ENCODE results near the gene SKOR1. TPM values are rescaled to one million over a fixed set of nuclear protein-coding genes. Genes with fewer than 3 reads are reported as not detected.

Gene SKOR1
- total and polyA plus RNA-seq, 2 of the 4 experiments (the other 2 are of a cell fraction), result 0.03 TPM; not detected in 1

DNA sequence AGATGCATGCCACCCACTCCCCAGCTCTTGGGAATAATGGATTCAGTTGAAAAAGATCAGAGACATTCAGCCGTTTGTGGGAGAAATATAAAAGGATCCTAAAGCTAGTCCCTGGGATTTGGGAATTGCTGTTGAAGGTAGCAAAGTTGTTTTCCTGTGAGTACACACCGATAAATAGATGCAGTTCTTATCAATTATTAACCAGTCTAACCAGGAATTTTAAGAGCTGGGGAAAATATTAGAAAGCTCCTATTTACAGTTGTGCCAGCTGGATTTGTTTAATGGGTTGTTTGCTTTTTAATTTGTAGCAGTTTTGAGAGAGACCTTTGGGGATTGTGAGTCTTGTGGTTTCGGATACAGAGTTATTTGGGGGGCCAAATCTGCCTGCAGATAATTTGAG is 44.2 kb upstream of the SKOR1 start:
- Histone ChIP-seq H3K14ac (replicated peaks; ENCODE audit: low read depth, low read length) (no peak overlapping the region), H3K9me3 (ENCODE audit: control insufficient read depth, insufficient read depth, low read length) (no peaks in the 10 kb centered on the region), H4K20me1 (ENCODE audit: insufficient read depth, low read length) (peaks cover 3% of the 10 kb centered on the region; the same call in 1 of the 2 replicates), H2AK9ac (replicated peaks; ENCODE audit: low read depth, low read length, poor library complexity) (no peak overlapping the region), H3K56ac (ENCODE audit: extremely low read depth, insufficient read depth, low read length) (no peak overlapping the region), H2BK120ac (ENCODE audit: low read depth, low read length) (no peak overlapping the region), H3K9me1 (ENCODE audit: insufficient read depth, low read length) (peaks cover 5% of the 10 kb centered on the region; the same call in 1 of the 2 replicates), H2BK20ac (ENCODE audit: low read depth, low read length) (no peak overlapping the region), H3K4me3 (ENCODE audit: insufficient read depth, low read depth, low read length) (no peak overlapping the region), H2BK15ac (ENCODE audit: low read depth, low read length) (no peak overlapping the region), H3K4me1 (ENCODE audit: control insufficient read depth, insufficient read depth, low read length) (peaks cover 2% of the 10 kb centered on the region; the same call in 1 of the 2 replicates), H3K4me2 (ENCODE audit: low read depth, low read length) (no peak overlapping the region), H4K8ac (ENCODE audit: low read depth in 2 of 2, low read length in 2 of 2) (no peak overlapping the region), H3K79me1 (ENCODE audit: low read depth in 1 of 2, low read length in 2 of 2) (no peaks in the 10 kb centered on the region), H3K27ac (ENCODE audit: insufficient read depth, low read length) (no peak overlapping the region), H3K4ac (ENCODE audit: low read depth, low read length) (no peak overlapping the region), H3K9ac (ENCODE audit: low read depth, low read length) (no peak overlapping the region), H3K23ac (ENCODE audit: low read depth, low read length) (no peak overlapping the region), H3K18ac (ENCODE audit: low read depth, low read length) (no peak overlapping the region), H4K5ac (ENCODE audit: low read depth, low read length) (no peak overlapping the region), H3K27me3 (ENCODE audit: control insufficient read depth, insufficient read depth, low read length) (no peaks in the 10 kb centered on the region), H2BK5ac (ENCODE audit: low read depth, low read length, poor library complexity, severe bottlenecking) (no peak overlapping the region), H2AK5ac (ENCODE audit: low read depth, low read length) (no peak overlapping the region), H3K36me3 (ENCODE audit: control insufficient read depth, insufficient read depth, low read length) (peaks cover 4% of the 10 kb centered on the region; the same call in 1 of the 2 replicates), H2AFZ (replicated peaks; ENCODE audit: low read length, poor library complexity) (no peak overlapping the region), H4K91ac (ENCODE audit: insufficient read depth, low read depth, low read length) (no peak overlapping the region)
- BruUV-seq (replicated peaks), result no TSS peak
- TF ChIP-seq FOS (IDR thresholded peaks at IDR 0.05; ENCODE audit: low read depth, low read length) (no peak), POLR2A (IDR thresholded peaks at IDR 0.05; ENCODE audit: low read depth, low read length) (no peak), RAD21 (IDR thresholded peaks at IDR 0.05; ENCODE audit: low read length) (no peak), BHLHE40 (IDR thresholded peaks at IDR 0.05; ENCODE audit: low read depth, low read length) (no peak), CEBPB (IDR thresholded peaks at IDR 0.05; ENCODE audit: low read depth, low read length) (no peak), CHD1 (IDR thresholded peaks at IDR 0.05; ENCODE audit: low read depth, low read length) (no peak), MAFK (IDR thresholded peaks at IDR 0.05; ENCODE audit: low read depth, low read length) (no peak), MAZ (IDR thresholded peaks at IDR 0.05; ENCODE audit: borderline replicate concordance, low read depth, low read length) (no peak), NFE2L2 (IDR thresholded peaks at IDR 0.05; ENCODE audit: low read depth, low read length) (no peak), RFX5 (IDR thresholded peaks at IDR 0.05; ENCODE audit: low read depth, low read length) (no peak), MXI1 (IDR thresholded peaks at IDR 0.05; ENCODE audit: borderline replicate concordance, low read depth, low read length) (no peak), RCOR1 (IDR thresholded peaks at IDR 0.05; ENCODE audit: insufficient replicate concordance, low read length) (no peak), SMC3 (IDR thresholded peaks at IDR 0.05; ENCODE audit: low read depth, low read length) (no peak)
- TF ChIP-seq, protein P1, sequence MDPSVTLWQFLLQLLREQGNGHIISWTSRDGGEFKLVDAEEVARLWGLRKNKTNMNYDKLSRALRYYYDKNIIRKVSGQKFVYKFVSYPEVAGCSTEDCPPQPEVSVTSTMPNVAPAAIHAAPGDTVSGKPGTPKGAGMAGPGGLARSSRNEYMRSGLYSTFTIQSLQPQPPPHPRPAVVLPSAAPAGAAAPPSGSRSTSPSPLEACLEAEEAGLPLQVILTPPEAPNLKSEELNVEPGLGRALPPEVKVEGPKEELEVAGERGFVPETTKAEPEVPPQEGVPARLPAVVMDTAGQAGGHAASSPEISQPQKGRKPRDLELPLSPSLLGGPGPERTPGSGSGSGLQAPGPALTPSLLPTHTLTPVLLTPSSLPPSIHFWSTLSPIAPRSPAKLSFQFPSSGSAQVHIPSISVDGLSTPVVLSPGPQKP (IDR thresholded peaks at IDR 0.05; ENCODE audit: borderline replicate concordance, low read depth, low read length), result no peak
- TF ChIP-seq, protein P2, sequence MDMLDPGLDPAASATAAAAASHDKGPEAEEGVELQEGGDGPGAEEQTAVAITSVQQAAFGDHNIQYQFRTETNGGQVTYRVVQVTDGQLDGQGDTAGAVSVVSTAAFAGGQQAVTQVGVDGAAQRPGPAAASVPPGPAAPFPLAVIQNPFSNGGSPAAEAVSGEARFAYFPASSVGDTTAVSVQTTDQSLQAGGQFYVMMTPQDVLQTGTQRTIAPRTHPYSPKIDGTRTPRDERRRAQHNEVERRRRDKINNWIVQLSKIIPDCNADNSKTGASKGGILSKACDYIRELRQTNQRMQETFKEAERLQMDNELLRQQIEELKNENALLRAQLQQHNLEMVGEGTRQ (IDR thresholded peaks at IDR 0.05; ENCODE audit: low read depth, low read length), result no peak
- TF ChIP-seq, protein P3, sequence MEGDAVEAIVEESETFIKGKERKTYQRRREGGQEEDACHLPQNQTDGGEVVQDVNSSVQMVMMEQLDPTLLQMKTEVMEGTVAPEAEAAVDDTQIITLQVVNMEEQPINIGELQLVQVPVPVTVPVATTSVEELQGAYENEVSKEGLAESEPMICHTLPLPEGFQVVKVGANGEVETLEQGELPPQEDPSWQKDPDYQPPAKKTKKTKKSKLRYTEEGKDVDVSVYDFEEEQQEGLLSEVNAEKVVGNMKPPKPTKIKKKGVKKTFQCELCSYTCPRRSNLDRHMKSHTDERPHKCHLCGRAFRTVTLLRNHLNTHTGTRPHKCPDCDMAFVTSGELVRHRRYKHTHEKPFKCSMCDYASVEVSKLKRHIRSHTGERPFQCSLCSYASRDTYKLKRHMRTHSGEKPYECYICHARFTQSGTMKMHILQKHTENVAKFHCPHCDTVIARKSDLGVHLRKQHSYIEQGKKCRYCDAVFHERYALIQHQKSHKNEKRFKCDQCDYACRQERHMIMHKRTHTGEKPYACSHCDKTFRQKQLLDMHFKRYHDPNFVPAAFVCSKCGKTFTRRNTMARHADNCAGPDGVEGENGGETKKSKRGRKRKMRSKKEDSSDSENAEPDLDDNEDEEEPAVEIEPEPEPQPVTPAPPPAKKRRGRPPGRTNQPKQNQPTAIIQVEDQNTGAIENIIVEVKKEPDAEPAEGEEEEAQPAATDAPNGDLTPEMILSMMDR (conservative IDR thresholded peaks at IDR 0.05; ENCODE audit: low read depth, low read length), result no peak
- intact Hi-C loops (cut with micrococcal nuclease) (no loop called here), dilution Hi-C loops (cut with HindIII; ENCODE audit: low sequenced_read_pairs, unreplicated experiment) (no loop called here), in situ Hi-C loops (cut with MboI; ENCODE audit: low sequenced_read_pairs) (no loop called here)
- 100% methylated on average over 1 of the region's 3 CpGs; no CpG with 5 or more reads in 1 of the 2 experiments for WGBS, 2 experiments (ENCODE audit: extremely low coverage in 2 of 2, insufficient read length in 1 of 2)
- CTCF ChIA-PET, result no interaction called here
- no peak for DNase-seq
- POLR2A ChIA-PET (ENCODE audit: unreplicated experiment), result no interaction called here
- ATAC-seq (ENCODE audit: low read depth), result no peak
